H9 (cell line): ENCODE results near the gene MYOZ3. TPM values are rescaled to one million over a fixed set of nuclear protein-coding genes. Genes with fewer than 3 reads are reported as not detected.

Source experiments
- DNase-seq: peaks from one replicate; pipeline ENCODE4 v3.0.0-alpha.2; 2017
- H2AFZ ChIP-seq: one replicate; pipeline ENCODE4 v1.6.1; 2013; ENCODE audit warnings: mild to moderate bottlenecking, low read length, control low read depth, moderate library complexity
- H2AK5ac ChIP-seq: 2 replicates; pipeline ENCODE4 v1.6.1; 2013; ENCODE audit warnings: low read length, control low read depth, mixed read lengths; ENCODE audit not compliant: insufficient read length
- H2BK120ac ChIP-seq: one replicate; pipeline ENCODE4 v1.6.1; 2013; ENCODE audit warnings: low read depth, mild to moderate bottlenecking, low read length, control low read depth, inconsistent platforms; ENCODE audit not compliant: poor library complexity, severe bottlenecking
- H2BK12ac ChIP-seq: 2 replicates; pipeline ENCODE4 v1.6.1; 2013; ENCODE audit warnings: low read length, control low read depth, mixed read lengths, low read depth; ENCODE audit not compliant: insufficient read length
- H2BK15ac ChIP-seq: 2 replicates; pipeline ENCODE4 v1.6.1; 2013; ENCODE audit warnings: low read depth, low read length, control low read depth
- H2BK20ac ChIP-seq: one replicate; pipeline ENCODE4 v1.6.1; 2013; ENCODE audit warnings: low read depth, mild to moderate bottlenecking, low read length, control low read depth, inconsistent platforms; ENCODE audit not compliant: poor library complexity, severe bottlenecking
- H2BK5ac ChIP-seq: 2 replicates; pipeline ENCODE4 v1.6.1; 2013; ENCODE audit warnings: low read length, control low read depth, mixed read lengths; ENCODE audit not compliant: insufficient read length
- H3K14ac ChIP-seq: 2 replicates; pipeline ENCODE4 v1.6.1; 2013; ENCODE audit warnings: low read length, control low read depth; ENCODE audit not compliant: insufficient read depth
- H3K18ac ChIP-seq: 2 replicates; pipeline ENCODE4 v1.6.1; 2013; ENCODE audit warnings: low read depth, mild to moderate bottlenecking, mixed read lengths, low read length, control low read depth; ENCODE audit not compliant: insufficient read length
- H3K23ac ChIP-seq: 2 replicates; pipeline ENCODE4 v1.6.1; 2013; ENCODE audit warnings: low read length, control low read depth, mixed read lengths, low read depth; ENCODE audit not compliant: insufficient read length
- H3K23me2 ChIP-seq: 2 replicates; pipeline ENCODE4 v1.6.1; 2013; ENCODE audit warnings: low read depth, mild to moderate bottlenecking, mixed read lengths, low read length, control low read depth; ENCODE audit not compliant: insufficient read length, poor library complexity, severe bottlenecking
- H3K27ac ChIP-seq: 2 replicates; pipeline ENCODE4 v1.5.1; 2013; ENCODE audit warnings: low read length, control low read depth, mixed read lengths, low read depth; ENCODE audit not compliant: insufficient read length
- H3K27me3 ChIP-seq: 2 replicates; pipeline ENCODE4 v1.6.1; 2013; ENCODE audit warnings: low read length, control low read depth, inconsistent platforms; ENCODE audit not compliant: insufficient read depth
- H3K4ac ChIP-seq: 2 replicates; pipeline ENCODE4 v1.6.1; 2013; ENCODE audit warnings: low read depth, mild to moderate bottlenecking, control low read depth, inconsistent platforms, low read length, moderate library complexity
- H3K4me1 ChIP-seq: 2 replicates; pipeline ENCODE4 v1.6.1; 2013; ENCODE audit warnings: low read length, control low read depth, inconsistent platforms; ENCODE audit not compliant: insufficient read depth
- H3K4me2 ChIP-seq: 2 replicates; pipeline ENCODE4 v1.6.1; 2013; ENCODE audit warnings: low read length, control low read depth, mixed read lengths; ENCODE audit not compliant: insufficient read length, insufficient read depth
- H3K56ac ChIP-seq: 2 replicates; pipeline ENCODE4 v1.6.1; 2013; ENCODE audit warnings: low read depth, mild to moderate bottlenecking, mixed read lengths, low read length, control low read depth; ENCODE audit not compliant: insufficient read length
- H3K79me1 ChIP-seq: 2 replicates; pipeline ENCODE4 v1.6.1; 2013; ENCODE audit warnings: low read depth, mild to moderate bottlenecking, moderate library complexity, low read length, control low read depth, inconsistent platforms; ENCODE audit not compliant: insufficient read depth, poor library complexity, severe bottlenecking
- H3K79me2 ChIP-seq: 2 replicates; pipeline ENCODE4 v1.6.1; 2013; ENCODE audit warnings: low read length, control low read depth, inconsistent platforms; ENCODE audit not compliant: insufficient read depth
- H3K9ac ChIP-seq: 2 replicates; pipeline ENCODE4 v1.6.1; 2013; ENCODE audit warnings: low read length, control low read depth, mixed read lengths; ENCODE audit not compliant: insufficient read length; ENCODE audit errors: extremely low read depth
- H3K9me3 ChIP-seq: one replicate; pipeline ENCODE4 v1.6.1; 2013; ENCODE audit warnings: low read depth, low read length, inconsistent platforms; ENCODE audit not compliant: control insufficient read depth
- H3T11ph ChIP-seq: one replicate; pipeline ENCODE4 v1.6.1; 2013; ENCODE audit warnings: mild to moderate bottlenecking, low read length, control low read depth, inconsistent platforms
- H4K20me1 ChIP-seq: one replicate; pipeline ENCODE4 v1.6.1; 2013; ENCODE audit not compliant: control insufficient read depth, insufficient read length, insufficient read depth
- H4K5ac ChIP-seq: 2 replicates; pipeline ENCODE4 v1.6.1; 2013; ENCODE audit warnings: low read depth, mild to moderate bottlenecking, mixed read lengths, low read length, control low read depth; ENCODE audit not compliant: insufficient read length
- H4K8ac ChIP-seq: replicated peaks from 2 replicates; pipeline ENCODE4 v1.6.1; 2013; ENCODE audit warnings: low read length, control low read depth, mixed read lengths, low read depth; ENCODE audit not compliant: insufficient read length
- H4K91ac ChIP-seq: 2 replicates; pipeline ENCODE4 v1.6.1; 2013; ENCODE audit warnings: low read depth, mild to moderate bottlenecking, moderate library complexity, mixed read lengths, low read length, control low read depth; ENCODE audit not compliant: insufficient read length
- H3K27ac Mint-ChIP-seq, 3 experiments: 2 replicates in 2 of 3; 3 replicates in 1 of 3; pipeline ENCODE4 v1.8.0; 2020 to 2021; ENCODE audit warnings: mixed read lengths in 3 of 3, mild to moderate bottlenecking in 1 of 3, moderate library complexity in 1 of 3
- H3K27me3 Mint-ChIP-seq: 2 replicates; pipeline ENCODE4 v1.8.0; 2021; ENCODE audit warnings: low read depth, mild to moderate bottlenecking, moderate library complexity, mixed read lengths
- H3K36me3 Mint-ChIP-seq, 3 experiments: 2 replicates in 2 of 3; 3 replicates in 1 of 3; pipeline ENCODE4 v1.8.0; 2020 to 2021; ENCODE audit warnings: low read depth in 3 of 3, mixed read lengths in 3 of 3; ENCODE audit not compliant: insufficient read depth in 1 of 3
- H3K4me1 Mint-ChIP-seq, 2 experiments: 2 replicates each; pipeline ENCODE4 v1.8.0; 2020; ENCODE audit warnings: mixed read lengths in 2 of 2
- H3K4me3 Mint-ChIP-seq, 2 experiments: 2 replicates in 1 of 2; 3 replicates in 1 of 2; pipeline ENCODE4 v1.8.0; 2020 to 2021; ENCODE audit warnings: mild to moderate bottlenecking in 2 of 2, mixed read lengths in 2 of 2, moderate library complexity in 1 of 2
- H3K9me3 Mint-ChIP-seq, 2 experiments: 2 replicates in 1 of 2; 3 replicates in 1 of 2; pipeline ENCODE4 v1.8.0; 2020; ENCODE audit warnings: mild to moderate bottlenecking in 2 of 2, mixed read lengths in 2 of 2, moderate library complexity in 1 of 2
- WGBS: extraction: QIAGEN DNeasy Blood & Tissue Kit; methylation state at CpG from one replicate; pipeline ENCODE4 v1.1.7; 2013; ENCODE audit warnings: missing lambda C conversion rate, low lambda C conversion rate, mixed read lengths; ENCODE audit not compliant: insufficient read length; ENCODE audit errors: extremely low coverage; 5-methylcytosine and 5-hydroxymethylcytosine counted together
- total RNA-seq: library from RNA; stranded (reverse); gene quantifications from 2 replicates; pipeline ENCODE4 v1.2.1, GENCODE V29; 2021
- TF ChIP-seq, protein P1 (sequence below): fragments of 200-600 bp; sonication (generic); conservative IDR thresholded peaks from 3 replicates; pipeline ENCODE4 v1.8.0; 2021; ENCODE audit warnings: antibody characterized with exemption, mild to moderate bottlenecking

Gene MYOZ3
- total RNA-seq, 1 experiment from 2014 or later: 18.1 TPM

DNA sequence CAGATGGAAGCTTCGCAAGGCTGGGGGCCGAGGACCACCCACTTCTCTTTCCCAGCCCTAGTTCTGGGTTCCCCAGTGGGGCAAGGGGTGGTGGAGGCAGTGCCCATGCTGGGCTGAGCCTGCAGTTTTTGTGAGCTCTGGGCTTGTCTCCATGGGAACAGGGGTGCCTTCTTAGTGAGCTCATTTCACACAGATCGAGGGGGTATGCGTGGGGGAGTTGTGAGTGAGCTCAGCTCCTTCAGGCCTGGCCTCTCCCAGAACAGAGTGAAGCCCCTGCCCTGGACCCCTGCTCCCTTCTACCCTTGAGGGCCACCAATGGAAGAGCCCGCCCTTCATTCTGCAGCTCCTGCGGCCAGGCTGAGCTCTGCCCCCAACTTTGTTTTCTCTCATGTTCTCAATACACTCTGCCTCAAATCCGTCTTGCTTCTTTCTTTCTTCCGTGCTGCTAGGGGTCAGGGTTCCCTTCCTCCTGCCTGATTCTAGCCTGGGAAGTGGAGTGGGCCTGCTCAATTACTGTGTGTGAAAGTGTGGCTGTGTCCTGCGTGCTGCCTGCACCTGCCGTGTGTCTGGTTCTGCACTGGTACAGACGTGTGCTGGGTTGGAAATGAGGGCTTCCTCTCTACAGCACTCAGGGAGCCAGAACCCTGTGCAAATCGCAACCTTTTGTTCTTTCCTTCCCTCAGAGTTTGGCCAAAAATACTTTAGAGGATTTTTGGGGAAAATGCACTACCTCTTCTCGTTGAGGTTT lies 9.0 kb upstream of the MYOZ3 start:
- Histone ChIP-seq H3K9me3 (no peaks in the 10 kb centered on the region), H2BK120ac (no peak overlapping the region), H3K4ac (no peak overlapping the region), H2AFZ (no peak overlapping the region), H3K9ac (no peak overlapping the region), H3K4me2 (no peak overlapping the region), H2AK5ac (no peak overlapping the region), H2BK12ac (no peak overlapping the region), H3K27me3 (no peaks in the 10 kb centered on the region; the same call in 1 of the 2 replicates), H4K8ac (no peak overlapping the region), H4K91ac (no peak overlapping the region), H3K56ac (no peak overlapping the region), H2BK20ac (no peak overlapping the region), H3K79me2 (no peaks in the 10 kb centered on the region), H3T11ph (no peak overlapping the region), H4K5ac (no peak overlapping the region), H3K27ac (no peak overlapping the region), H2BK15ac (no peak overlapping the region), H3K4me1 (no peaks in the 10 kb centered on the region), H4K20me1 (no peaks in the 10 kb centered on the region), H3K14ac (peak overlapping the region; percentile 65; the same call in 1 of the 2 replicates), H2BK5ac (no peak overlapping the region), H3K18ac (no peak overlapping the region), H3K79me1 (no peaks in the 10 kb centered on the region), H3K23ac (no peak overlapping the region), H3K23me2 (peaks cover 4% of the 10 kb centered on the region)
- TF ChIP-seq, protein P1, sequence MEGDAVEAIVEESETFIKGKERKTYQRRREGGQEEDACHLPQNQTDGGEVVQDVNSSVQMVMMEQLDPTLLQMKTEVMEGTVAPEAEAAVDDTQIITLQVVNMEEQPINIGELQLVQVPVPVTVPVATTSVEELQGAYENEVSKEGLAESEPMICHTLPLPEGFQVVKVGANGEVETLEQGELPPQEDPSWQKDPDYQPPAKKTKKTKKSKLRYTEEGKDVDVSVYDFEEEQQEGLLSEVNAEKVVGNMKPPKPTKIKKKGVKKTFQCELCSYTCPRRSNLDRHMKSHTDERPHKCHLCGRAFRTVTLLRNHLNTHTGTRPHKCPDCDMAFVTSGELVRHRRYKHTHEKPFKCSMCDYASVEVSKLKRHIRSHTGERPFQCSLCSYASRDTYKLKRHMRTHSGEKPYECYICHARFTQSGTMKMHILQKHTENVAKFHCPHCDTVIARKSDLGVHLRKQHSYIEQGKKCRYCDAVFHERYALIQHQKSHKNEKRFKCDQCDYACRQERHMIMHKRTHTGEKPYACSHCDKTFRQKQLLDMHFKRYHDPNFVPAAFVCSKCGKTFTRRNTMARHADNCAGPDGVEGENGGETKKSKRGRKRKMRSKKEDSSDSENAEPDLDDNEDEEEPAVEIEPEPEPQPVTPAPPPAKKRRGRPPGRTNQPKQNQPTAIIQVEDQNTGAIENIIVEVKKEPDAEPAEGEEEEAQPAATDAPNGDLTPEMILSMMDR: no peak
- H3K4me3 Mint-ChIP-seq: no peak overlapping the region
- peaks cover 21 to 33% of the 10 kb centered on the region in 2 experiments for H3K4me1 Mint-ChIP-seq
- peak overlapping the region in 2 of 3 experiments; percentile 64 to 88; a peak in 2 of 7 replicates for H3K27ac Mint-ChIP-seq
- no peaks in the 10 kb centered on the region for H3K36me3 Mint-ChIP-seq
- H3K27me3 Mint-ChIP-seq: peaks cover 7% of the 10 kb centered on the region
- H3K9me3 Mint-ChIP-seq: no peaks in the 10 kb centered on the region
- DNase-seq: no peak
- no CpG with 5 or more reads among the region's 13 CpGs for WGBS
